GM19468 (cell line): ENCODE data around the gene HLA-DMB.

Experiments used
- ATAC-seq: cut with Tn5 transposase; IDR thresholded peaks from one replicate; pipeline ENCODE4 v1.9.1; 2021; ENCODE audit warnings: mild to moderate bottlenecking, moderate library complexity, moderate number of reproducible peaks; ENCODE audit not compliant: unreplicated experiment; ENCODE audit errors: extremely low read depth

HLA-DMB gene

DNA sequence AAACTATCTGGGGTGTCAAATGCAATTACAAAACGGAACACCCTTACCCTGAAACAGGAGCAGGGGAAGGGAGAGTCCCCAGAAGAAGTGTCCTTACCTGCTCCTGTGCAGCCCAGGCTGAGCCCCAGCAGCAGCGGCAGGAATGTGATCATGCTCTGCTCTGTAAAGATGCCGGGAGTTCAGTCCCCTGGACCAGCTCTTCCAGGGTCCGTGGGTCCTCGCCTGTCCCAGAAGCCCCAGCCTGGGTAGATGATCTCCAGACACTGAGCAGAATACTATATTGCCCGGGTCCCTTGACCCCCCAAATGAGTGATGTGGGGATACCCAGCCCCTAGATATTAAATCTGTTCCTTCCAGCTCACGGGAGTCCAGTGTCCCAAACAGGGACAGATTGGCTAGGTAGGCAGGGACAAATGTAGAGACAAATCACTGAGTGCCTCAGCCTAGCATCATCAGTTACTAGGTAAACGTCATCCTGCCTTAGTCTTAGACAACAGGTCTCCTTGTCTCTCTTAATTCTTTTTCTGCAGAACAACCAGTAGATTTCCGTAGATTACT lies at the start of gene HLA-DMB:
Gene HLA-DMB, minus strand, starts transcription at position 373 of the 558 bp plus-strand sequence. Its CDS starts 221 bp downstream, at position 152.
- peak; percentile 17 for ATAC-seq

DNA sequence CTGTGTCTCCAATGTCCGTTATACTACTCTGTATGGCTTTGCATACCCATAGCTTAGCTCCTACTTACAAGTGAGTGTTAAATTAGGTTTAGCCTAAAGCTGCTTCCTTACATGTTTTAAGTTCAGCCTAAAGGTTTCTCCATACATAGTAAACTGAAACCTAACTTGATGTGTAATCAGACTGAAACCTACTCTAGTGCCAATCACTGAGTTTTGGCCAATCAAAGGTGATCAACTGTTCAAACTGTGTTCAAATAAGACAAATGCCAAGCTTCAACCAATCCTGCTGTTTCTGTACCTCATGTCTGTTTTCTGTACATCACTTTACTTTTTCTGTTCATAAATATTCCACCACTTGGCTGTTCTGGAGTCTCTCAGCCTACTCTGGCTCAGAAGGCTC lies 48.5 kb upstream of the HLA-DMB start:
- ATAC-seq = no peak

DNA sequence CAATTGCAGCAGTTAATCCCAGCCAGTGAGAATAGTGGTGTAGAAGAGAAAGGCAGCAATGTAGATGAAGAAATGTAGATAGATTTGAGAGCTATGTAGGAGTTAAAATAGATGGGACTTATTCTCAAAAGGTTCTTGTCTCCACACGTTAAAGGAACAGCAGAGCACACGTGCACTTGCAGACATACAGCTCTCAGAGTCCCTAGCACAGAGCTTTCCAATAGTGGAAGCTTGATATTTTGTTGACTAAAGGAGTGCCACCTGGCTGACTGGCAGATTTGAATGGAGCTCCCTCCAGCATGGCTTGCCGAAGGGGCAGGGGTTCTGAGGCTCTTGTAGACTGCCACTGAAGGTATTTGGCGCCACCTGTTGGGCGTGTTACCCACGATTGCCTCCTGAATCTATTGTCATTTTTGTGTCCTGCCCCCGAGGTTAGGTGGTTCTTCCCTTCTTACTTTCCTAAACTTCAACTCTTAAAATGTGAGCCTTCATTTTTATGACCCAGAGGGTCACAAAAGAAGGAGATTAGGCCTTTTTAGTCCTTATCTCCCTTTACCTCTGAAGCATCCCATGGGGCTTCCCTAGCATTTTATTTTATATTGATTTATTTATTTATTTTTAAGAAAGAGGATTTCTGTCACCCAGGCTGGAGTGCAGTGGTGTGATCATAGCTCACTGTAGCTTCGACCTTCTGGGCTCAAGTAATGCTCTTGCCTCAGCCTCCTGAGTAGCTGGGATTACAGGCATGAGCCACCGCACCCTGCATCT lies 44.0 kb upstream of the HLA-DMB start:
- ATAC-seq = peak; percentile 59

DNA sequence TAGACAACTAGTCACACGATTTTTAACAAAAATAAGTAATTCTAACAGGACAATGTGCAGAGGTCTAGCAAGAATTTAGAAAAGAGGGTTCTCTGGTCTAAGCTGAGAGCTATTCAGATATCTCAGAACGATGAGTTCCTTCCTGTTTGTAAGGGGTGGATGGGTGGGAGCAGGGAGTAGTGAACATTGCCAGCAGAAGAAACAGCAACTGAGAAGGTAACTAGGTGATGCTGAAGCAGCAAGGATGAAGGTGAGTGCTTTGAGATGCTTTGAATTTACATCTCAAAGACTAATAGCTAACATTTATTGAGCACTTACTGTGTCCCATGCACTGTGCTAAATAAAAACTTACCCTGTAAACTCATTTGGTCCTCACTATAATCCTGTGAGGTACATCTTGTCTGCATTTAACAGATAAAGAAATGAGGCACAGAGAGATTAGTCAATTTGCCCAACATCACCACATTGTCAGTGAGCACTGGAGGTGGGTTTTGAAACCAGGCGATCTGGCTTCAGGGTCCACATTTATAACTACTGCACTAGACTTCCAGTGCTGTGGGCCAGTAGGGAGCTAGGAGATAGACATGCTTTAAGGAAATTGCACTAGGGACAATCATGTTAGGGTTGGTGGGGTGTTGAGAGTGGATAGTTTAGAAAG lies 43.3 kb upstream of the HLA-DMB start:
- ATAC-seq = no peak

DNA sequence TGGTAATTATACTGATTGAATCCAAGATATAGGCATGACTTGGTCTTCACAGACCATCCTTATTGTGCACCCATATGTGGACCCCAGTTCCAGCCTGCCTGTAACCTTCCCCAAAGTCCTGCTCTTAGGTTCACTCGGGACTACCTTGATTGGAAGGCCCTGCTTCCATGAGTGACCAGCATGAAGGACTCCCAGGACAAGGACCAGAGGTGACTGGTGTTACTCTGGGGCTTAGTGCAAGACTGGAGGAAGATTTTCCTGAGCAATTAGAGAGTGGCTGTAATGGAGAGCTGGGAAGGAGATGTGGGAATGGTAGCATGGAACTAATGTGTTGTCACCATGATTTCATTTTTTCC lies 42.6 kb upstream of the HLA-DMB start:
- no peak for ATAC-seq

DNA sequence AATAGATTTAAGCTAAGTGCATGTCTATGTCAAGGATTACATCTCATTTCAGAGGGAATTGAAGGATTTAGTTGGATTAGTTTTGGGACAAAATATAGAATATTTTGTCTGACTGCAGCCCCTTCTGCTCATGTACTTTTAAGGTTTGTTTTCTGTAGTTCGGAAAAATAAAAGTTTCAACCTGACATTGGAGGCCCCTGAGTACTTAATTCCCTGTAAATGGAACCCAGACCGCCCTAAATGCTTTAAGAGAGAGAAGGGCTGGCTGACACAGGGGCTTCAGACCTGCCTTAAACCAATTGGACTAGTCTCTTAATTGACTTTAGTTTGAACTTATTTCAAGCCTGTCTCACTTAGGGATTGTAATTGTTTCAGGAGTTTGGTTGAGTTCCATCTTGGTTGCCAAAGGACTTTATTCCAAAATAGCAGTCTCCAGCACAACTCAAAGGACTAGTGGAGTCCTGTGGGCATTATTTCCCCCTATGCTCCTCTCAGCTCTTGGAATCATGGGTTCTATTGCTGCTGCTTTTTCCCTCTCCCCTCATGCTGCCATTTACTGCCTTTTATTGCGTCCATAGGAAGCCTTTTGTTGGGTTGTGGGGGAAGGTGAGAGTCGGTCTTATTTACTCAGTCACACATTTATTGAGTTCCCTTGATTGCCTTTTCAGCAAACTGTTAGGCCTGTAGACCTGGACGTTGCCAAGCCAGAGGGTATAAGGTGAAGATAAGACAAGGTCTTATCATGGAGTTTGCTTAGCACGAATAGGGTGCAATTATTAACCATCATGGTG lies 42.1 kb upstream of the HLA-DMB start:
- ATAC-seq = no peak

DNA sequence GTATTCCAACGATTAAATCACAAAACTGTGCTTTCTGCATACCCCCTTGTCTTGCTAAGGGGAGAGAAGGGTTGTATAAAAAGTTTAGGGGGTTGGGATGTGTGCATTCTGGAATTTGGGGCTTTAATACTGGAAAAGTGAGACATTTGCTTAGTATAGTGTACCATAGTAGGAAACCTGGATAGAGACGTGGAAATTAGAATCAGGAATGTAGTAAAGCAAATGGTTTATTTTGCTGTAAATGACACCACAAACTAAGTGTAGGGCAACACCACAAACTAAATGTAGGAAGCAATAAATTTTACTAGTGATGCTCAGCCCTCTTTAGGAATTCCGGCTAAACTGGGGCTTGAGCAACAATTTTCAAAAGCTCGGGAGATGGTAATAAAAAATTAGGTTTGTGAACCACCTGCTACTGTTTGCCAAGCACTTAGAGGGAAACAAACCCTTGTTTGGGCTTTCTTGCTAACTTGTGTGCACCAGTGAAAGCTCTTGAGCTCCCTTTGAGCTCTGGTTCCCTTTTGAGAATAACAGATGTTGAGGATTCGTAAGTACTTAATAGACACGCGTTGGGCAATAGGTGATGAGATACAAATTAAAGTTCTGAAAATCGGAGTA lies 41.4 kb upstream of the HLA-DMB start:
- no peak for ATAC-seq

DNA sequence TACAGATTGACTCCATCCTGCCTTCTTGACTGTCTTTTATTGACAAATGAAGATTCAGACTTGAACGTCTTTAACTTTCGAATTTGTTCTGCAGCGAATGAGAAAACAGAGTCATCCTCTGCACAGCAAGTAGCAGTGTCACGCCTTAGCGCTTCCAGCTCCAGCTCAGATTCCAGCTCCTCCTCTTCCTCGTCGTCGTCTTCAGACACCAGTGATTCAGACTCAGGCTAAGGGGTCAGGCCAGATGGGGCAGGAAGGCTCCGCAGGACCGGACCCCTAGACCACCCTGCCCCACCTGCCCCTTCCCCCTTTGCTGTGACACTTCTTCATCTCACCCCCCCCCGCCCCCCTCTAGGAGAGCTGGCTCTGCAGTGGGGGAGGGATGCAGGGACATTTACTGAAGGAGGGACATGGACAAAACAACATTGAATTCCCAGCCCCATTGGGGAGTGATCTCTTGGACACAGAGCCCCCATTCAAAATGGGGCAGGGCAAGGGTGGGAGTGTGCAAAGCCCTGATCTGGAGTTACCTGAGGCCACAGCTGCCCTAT lies 39.7 kb upstream of the HLA-DMB start:
- no peak for ATAC-seq

DNA sequence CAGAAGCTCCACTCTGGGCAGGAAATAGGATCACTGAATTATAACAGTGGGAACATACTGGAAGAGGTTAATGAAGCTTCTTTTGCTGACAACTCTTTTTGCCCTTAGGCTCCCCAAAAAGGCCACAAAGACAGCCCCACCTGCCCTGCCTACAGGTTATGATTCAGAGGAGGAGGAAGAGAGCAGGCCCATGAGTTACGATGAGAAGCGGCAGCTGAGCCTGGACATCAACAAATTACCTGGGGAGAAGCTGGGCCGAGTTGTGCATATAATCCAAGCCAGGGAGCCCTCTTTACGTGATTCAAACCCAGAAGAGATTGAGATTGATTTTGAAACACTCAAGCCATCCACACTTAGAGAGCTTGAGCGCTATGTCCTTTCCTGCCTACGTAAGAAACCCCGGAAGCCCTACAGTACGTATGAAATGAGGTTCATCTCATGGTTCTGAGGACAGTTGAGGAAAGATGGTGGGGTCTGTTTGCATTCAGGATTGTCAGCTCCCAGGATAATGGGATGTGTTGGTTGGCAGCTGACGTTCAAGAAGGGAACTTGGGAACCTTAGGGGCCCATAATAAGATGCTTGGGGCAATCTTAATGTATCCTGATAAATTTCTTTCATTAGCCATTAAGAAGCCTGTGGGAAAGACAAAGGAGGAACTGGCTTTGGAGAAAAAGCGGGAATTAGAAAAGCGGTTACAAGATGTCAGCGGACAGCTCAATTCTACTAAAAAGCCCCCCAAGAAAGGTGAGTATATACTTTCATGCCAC lies 39.1 kb upstream of the HLA-DMB start:
- no peak for ATAC-seq

DNA sequence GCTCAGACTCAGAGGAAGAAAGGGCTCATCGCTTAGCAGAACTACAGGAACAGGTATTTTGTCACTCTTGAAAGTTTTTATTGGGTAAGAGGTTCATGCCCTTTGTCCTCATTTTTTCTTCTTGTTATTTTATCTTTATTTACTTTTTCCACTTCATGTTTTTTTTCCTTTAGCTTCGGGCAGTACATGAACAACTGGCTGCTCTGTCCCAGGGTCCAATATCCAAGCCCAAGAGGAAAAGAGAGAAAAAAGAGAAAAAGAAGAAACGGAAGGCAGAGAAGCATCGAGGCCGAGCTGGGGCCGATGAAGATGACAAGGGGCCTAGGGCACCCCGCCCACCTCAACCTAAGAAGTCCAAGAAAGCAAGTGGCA lies 37.1 kb upstream of the HLA-DMB start:
- ATAC-seq = no peak

DNA sequence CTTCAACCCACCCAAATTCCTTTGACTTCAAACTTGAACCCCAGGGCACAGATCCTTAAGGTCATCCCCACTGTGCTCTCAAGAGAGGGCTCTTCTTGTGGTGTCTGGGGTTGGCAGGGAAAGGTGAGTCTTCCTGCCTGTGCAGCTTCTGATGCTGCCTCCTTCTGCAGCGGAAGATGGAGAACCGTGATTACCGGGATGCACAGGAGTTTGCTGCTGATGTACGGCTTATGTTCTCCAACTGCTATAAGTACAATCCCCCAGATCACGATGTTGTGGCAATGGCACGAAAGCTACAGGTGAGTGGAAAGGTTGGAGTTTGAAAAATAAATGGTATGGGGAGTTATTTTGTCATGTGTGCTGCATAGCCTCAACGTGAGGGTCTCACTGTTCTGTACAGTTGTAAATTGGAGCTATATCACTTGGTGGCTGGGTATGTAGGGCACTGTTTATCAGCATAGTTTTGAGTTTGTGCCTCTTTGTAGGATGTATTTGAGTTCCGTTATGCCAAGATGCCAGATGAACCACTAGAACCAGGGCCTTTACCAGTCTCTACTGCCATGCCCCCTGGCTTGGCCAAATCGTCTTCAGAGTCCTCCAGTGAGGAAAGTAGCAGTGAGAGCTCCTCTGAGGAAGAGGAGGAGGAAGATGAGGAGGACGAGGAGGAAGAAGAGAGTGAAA lies 36.6 kb upstream of the HLA-DMB start:
- ATAC-seq = no peak

DNA sequence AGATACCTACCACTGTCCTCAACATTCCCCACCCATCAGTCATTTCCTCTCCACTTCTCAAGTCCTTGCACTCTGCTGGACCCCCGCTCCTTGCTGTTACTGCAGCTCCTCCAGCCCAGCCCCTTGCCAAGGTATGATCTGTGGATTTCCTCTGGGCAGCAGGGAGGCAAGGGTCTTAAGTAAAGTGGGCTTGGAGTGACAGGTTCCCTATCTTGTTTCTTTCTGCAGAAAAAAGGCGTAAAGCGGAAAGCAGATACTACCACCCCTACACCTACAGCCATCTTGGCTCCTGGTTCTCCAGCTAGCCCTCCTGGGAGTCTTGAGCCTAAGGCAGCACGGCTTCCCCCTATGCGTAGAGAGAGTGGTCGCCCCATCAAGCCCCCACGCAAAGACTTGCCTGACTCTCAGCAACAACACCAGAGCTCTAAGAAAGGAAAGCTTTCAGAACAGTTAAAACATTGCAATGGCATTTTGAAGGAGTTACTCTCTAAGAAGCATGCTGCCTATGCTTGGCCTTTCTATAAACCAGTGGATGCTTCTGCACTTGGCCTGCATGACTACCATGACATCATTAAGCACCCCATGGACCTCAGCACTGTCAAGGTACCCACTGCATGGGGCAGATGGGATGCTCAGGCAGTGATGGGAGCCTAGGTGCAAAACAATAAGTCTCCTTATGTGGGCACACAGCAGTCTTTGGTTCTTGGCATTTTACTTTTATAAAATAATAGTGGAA lies 35.7 kb upstream of the HLA-DMB start:
- ATAC-seq = no peak

DNA sequence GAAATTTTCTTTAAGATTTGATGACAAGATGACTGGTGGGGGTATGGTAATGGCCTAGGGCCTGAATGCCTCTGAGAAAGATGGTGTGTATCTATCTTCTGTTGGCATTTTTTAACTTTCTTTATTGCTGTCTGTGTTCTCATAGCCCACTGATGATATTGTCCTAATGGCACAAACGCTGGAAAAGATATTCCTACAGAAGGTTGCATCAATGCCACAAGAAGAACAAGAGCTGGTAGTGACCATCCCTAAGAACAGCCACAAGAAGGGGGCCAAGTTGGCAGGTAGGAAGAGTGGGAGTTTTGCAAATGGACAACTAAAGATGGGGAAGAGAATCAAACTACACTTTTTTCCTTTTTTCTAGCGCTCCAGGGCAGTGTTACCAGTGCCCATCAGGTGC lies 35.1 kb upstream of the HLA-DMB start:
- no peak for ATAC-seq

DNA sequence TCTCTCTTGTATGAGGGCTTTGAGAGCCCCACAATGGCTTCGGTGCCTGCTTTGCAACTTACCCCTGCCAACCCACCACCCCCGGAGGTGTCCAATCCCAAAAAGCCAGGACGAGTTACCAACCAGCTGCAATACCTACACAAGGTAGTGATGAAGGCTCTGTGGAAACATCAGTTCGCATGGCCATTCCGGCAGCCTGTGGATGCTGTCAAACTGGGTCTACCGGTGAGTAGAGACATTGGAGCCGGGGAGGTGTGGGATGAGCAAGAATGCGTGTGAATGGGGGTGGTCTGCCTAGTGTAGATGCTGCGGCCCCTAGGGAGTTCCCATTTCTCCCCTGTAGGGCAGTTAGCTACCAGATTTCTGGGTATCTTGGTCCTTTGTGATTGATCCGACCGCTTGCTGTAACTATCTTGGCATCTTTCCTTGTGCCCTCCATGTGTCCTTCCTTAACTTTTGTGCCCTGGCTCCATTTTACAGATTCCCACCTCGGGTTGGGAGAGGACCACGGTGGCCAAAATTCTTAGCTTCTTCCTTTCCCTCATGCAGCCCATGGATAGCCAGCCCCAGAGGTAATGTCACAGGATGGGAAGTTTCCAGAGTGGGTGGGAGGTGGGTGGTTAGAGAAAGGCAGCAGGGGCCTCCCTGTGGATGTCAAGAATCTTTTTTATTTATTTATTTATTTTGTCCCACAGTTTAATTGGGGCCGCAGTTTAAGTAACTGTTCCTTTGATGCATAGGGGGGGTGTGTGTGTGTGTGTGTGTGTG lies 33.9 kb upstream of the HLA-DMB start:
- no peak for ATAC-seq

DNA sequence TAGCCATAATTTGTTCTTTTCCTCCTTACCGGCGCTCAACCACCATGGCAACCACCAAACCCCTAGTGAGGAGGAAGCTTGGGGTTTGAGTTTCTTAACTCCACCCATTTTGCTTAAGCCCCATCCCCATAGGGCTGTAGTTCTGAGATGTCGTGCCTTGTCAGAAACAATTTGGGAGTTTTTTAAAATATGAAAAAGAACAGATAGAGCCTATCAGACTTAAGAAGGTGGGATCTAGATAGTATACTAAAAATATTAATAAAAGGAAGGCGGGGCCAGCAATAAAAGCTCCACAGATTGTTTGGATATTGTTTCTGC lies 33.1 kb upstream of the HLA-DMB start:
- ATAC-seq = no peak

DNA sequence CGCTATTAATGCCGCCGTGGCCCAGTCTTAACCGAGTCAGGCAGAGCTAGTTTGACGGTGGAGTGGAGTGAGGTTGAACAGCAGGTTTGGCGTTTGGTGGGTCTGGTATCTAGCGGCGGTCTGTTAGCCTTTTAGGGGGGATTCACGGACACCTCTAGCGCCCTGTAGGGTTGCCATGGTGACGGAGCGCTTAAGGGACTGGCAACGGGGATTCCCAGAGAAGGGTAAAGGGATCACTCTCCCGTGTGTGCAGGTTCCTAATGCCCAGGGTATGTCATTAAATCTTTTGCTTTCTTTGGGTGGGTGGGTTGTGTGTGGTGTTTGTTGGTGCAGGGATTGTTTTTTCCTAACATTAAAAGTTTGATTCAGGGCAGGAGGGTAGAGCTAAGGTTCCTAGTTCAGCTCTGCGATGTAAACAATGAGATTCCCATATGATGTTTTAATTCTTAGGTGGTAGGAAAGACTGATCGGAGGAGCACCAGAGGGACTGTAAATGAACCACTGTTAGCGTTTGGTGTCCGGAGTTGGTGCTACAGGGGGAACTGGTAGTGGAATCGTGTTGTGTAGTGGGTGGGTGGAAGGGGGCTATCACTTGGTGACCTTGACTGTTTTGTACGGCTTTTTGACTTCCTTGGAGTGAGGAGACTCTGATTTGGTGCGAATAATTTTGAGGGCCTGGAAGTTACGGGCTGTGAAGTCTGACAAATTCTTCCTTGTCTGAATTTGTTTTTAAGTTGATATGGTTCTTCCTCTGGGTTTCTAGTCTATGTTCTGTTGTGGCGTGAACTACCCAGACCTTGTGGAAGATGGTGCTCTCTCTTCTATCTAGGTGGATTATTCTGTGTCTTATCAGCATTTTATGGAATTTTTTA lies 32.6 kb upstream of the HLA-DMB start:
- no peak for ATAC-seq
